HepG2 (cell line): ENCODE data around the gene ING5. TPM values are rescaled to one million over a fixed set of nuclear protein-coding genes. Genes with fewer than 3 reads are reported as not detected.

Experiments used
- ATAC-seq: fragments of 200-7000 bp; cut with Tn5 transposase; 3 replicates; pipeline ENCODE4 v1.9.1; 2020; ENCODE audit warnings: mild to moderate bottlenecking, moderate library complexity
- BruUV-seq: library from RNA; stranded (reverse); fragments of 400-500 nt; replicated peaks from 2 replicates; lab custom pipeline; 2021; lab: Mats Ljungman, UMichigan
- CTCF ChIA-PET: fragments of 300-600 bp; formaldehyde crosslinking; extraction: SDS; loops from one replicate; lab custom pipeline; 2021; ENCODE audit warnings: low total read pairs, inconsistent platforms, low intra/inter-chr PET ratio; lab: Yijun Ruan, JAX
- POLR2A ChIA-PET: fragments of 350-600 bp; sonication (Branson Sonifier 250); formaldehyde crosslinking; loops from one replicate; lab custom pipeline; 2020; ENCODE audit warnings: antibody characterized with exemption, inconsistent platforms; lab: Yijun Ruan, JAX
- DNase-seq: peaks from one replicate; pipeline ENCODE4 v3.0.0-alpha.2; 2015; ENCODE audit warnings: low spot score
- FAIRE-seq: peaks from 3 replicates; lab custom pipeline; 2011; peaks lifted over from hg19 to GRCh38; lab: Jason Lieb, UNC
- H2AFZ ChIP-seq: one replicate; pipeline ENCODE4 v1.6.1; 2011; ENCODE audit warnings: low read length, inconsistent platforms
- H3K27ac ChIP-seq: fragments of 300-600 bp; 3 replicates; pipeline ENCODE4 v1.8.0; 2011; ENCODE audit warnings: mixed run types, mild to moderate bottlenecking, mixed read lengths, low read length, inconsistent platforms; ENCODE audit not compliant: insufficient read depth; ENCODE audit errors: extremely low read length
- H3K27me3 ChIP-seq, 2 experiments: fragments of 200-600 bp in 1 of 2; 2 replicates in 1 of 2; 3 replicates in 1 of 2; pipeline versions ENCODE4 v1.6.0 to v1.8.0; 2011; ENCODE audit warnings: low read length in 2 of 2, mild to moderate bottlenecking in 2 of 2, moderate library complexity in 2 of 2, inconsistent platforms in 1 of 2; ENCODE audit not compliant: insufficient read depth in 2 of 2, control insufficient read depth in 1 of 2
- H3K36me3 ChIP-seq, 2 experiments: fragments of 200-600 bp in 1 of 2; replicated peaks in 1 of 2; 2 replicates in 1 of 2; 3 replicates in 1 of 2; pipeline versions ENCODE4 v1.5.1 to v1.8.0; 2011; ENCODE audit warnings: low read length in 2 of 2, inconsistent platforms in 1 of 2; ENCODE audit not compliant: insufficient read depth in 2 of 2, control insufficient read depth in 1 of 2
- H3K4me1 ChIP-seq: 2 replicates; pipeline ENCODE4 v1.5.1; 2012; ENCODE audit warnings: low read length, inconsistent platforms; ENCODE audit not compliant: insufficient read depth
- H3K4me2 ChIP-seq: 2 replicates; pipeline ENCODE4 v1.6.0; 2011; ENCODE audit warnings: low read depth, low read length, inconsistent platforms
- H3K4me3 ChIP-seq, 3 experiments: fragments of 200-600 bp in 1 of 3; sonication (generic), shearing (Covaris generic) in 1 of 3; replicated peaks in 1 of 3; 2 replicates each; pipeline ENCODE4 v1.5.1; 2011 to 2016; ENCODE audit warnings: low read length in 3 of 3, inconsistent platforms in 2 of 3, low read depth in 2 of 3, mild to moderate bottlenecking in 2 of 3, control low read depth in 1 of 3, mixed read lengths in 1 of 3; ENCODE audit not compliant: insufficient read depth in 1 of 3
- H3K79me2 ChIP-seq: one replicate; pipeline ENCODE4 v1.6.1; 2011; ENCODE audit warnings: low read length, inconsistent platforms; ENCODE audit not compliant: insufficient read depth
- H3K9ac ChIP-seq: 2 replicates; pipeline ENCODE4 v1.6.0; 2011; ENCODE audit warnings: mild to moderate bottlenecking, low read depth, low read length, inconsistent platforms; ENCODE audit not compliant: insufficient read depth
- H3K9me3 ChIP-seq: 2 replicates; pipeline ENCODE4 v1.5.1; 2012; ENCODE audit warnings: mild to moderate bottlenecking, low read length
- H4K20me1 ChIP-seq: 2 replicates; pipeline ENCODE4 v1.6.0; 2011; ENCODE audit warnings: inconsistent platforms, mild to moderate bottlenecking, low read length, moderate library complexity; ENCODE audit not compliant: insufficient read depth
- FLYWCH1 ChIP-seq: sonication (generic); formaldehyde crosslinking; IDR thresholded peaks from 2 replicates; pipeline ENCODE4 v1.8.1; 2023; ENCODE audit warnings: mild to moderate bottlenecking, missing genetic modification reagents
- HNRNPL ChIP-seq: fragments of 200-400 bp; formaldehyde crosslinking; IDR thresholded peaks from 2 replicates; pipeline ENCODE4 v1.6.1; 2017; ENCODE audit warnings: mild to moderate bottlenecking, low read depth, low read length
- IRX3 ChIP-seq: sonication (generic); formaldehyde crosslinking; IDR thresholded peaks from 2 replicates; pipeline ENCODE4 v1.8.1; 2023; ENCODE audit warnings: mild to moderate bottlenecking, low read depth, missing genetic modification reagents, borderline replicate concordance
- NFE2L2 ChIP-seq: fragments of 150-350 bp; IDR thresholded peaks from 2 replicates; pipeline ENCODE4 v1.6.1; 2014; ENCODE audit warnings: low read length
- NRL ChIP-seq: sonication (generic); formaldehyde crosslinking; IDR thresholded peaks from 2 replicates; pipeline ENCODE4 v1.5.0; 2020; ENCODE audit warnings: missing genetic modification reagents, mild to moderate bottlenecking, moderate library complexity, borderline replicate concordance
- TAF1 ChIP-seq: sonication (generic); formaldehyde crosslinking; IDR thresholded peaks from 2 replicates; pipeline ENCODE4 v1.4.0; 2020; ENCODE audit warnings: missing genetic modification reagents
- TEAD2 ChIP-seq: sonication (generic); formaldehyde crosslinking; IDR thresholded peaks from 2 replicates; pipeline ENCODE4 v1.9.0; 2021; ENCODE audit warnings: missing genetic modification reagents
- ZNF232 ChIP-seq: sonication (generic); formaldehyde crosslinking; IDR thresholded peaks from 2 replicates; pipeline ENCODE4 v1.4.0; 2020; ENCODE audit warnings: missing genetic modification reagents, borderline replicate concordance
- ZNF501 ChIP-seq: sonication (generic); formaldehyde crosslinking; IDR thresholded peaks from 2 replicates; pipeline ENCODE4 v1.5.1; 2020; ENCODE audit warnings: mild to moderate bottlenecking, moderate library complexity, missing genetic modification reagents
- ZNF75D ChIP-seq: sonication (generic); formaldehyde crosslinking; IDR thresholded peaks from 2 replicates; pipeline ENCODE4 v1.8.1; 2023; ENCODE audit warnings: missing genetic modification reagents, mild to moderate bottlenecking, borderline replicate concordance
- WGBS: methylation state at CpG from one replicate; pipeline ENCODE4 v1.1.6; 2017; ENCODE audit warnings: low lambda C conversion rate; 5-methylcytosine and 5-hydroxymethylcytosine counted together
- in situ Hi-C: cut with HindIII; loops from 2 replicates; pipeline ENCODE4 v1.10.0; 2017; ENCODE audit warnings: low pct_unique_long_range_greater_than_20kb; ENCODE audit not compliant: extremely low pct_ligation_motif_present
- intact Hi-C: fragments of 100-400 bp; cut with micrococcal nuclease; formaldehyde crosslinking; loops from one replicate; pipeline ENCODE4 v1.10.0; 2022; ENCODE audit not compliant: unreplicated experiment
- polyA plus RNA-seq, 8 experiments: library from polyadenylated mRNA; depleted of rRNA in 3 of 8; stranded (reverse) in 7 of 8; unstranded in 1 of 8; fragments of >200 nt; fragmentation: Illumina TruSeq in 4 of 8; extraction: Trizol in 4 of 8; gene quantifications; 2 replicates each; pipeline versions ENCODE4 v1.2.1 to v1.2.3, GENCODE V29; 2011 to 2016; ENCODE audit warnings: low read depth in 4 of 8, missing spikeins in 1 of 8, mixed read lengths in 1 of 8; ENCODE audit not compliant: insufficient read depth in 1 of 8
- total RNA-seq, 5 experiments: library from RNA; depleted of rRNA; stranded (reverse); fragments of >200 nt; fragmentation: Illumina TruSeq; extraction: Trizol; gene quantifications; 2 replicates each; pipeline ENCODE4 v1.2.3, GENCODE V29; 2016; ENCODE audit warnings: low read depth in 1 of 5
- TF ChIP-seq, protein P1 (sequence below): sonication (generic); formaldehyde crosslinking; IDR thresholded peaks from 2 replicates; pipeline ENCODE4 v1.9.0; 2022; ENCODE audit warnings: low read depth, missing genetic modification reagents

Gene ING5
- total and polyA plus RNA-seq, 2 of the 13 experiments (the other 11 are each of a cell fraction or from before 2014, with no cell fraction given) = 61.9 to 71.9 TPM

DNA sequence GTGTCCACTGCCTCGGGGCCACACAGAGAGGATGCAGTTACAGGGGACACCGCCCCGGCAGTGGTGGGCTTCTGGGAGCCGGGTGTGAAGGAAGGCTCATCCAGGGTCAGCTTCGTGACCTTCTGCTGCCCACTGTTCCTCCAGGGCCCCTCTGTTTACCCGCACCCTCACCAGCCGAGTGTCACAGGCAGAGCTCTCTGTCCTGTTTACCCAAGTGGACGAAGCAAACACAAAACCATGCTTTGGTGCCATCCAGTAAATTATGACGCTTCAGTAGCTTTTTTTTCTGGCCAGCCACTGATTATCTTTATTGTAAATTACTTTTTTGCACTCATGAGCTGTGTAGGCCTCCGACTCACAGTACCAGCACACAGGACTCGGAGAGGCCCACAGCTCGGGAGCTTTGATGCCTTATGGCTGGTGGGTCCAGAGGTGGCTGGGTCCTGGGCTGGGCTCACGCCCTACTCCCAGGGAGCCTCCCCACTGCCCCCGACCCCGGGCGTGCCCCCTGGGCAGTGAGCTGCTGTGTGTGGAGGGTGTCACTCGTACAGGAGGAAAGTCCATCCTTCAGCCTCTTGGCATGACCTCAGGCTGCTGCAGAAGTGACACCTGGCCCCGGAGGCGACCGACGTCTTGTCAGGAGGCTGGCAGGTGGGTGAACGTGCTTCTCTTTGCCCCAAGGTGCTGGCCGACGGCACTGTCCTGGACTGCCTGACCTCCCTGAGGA lies 42.4 kb downstream of the ING5 start:
- ChIA-PET POLR2A (interaction anchor here (1.6 to 1.7 kb wide), 2 partner anchors 9 to 27 kb away, joined by 5 to 7 read pairs; partner anchors contain the start of gene D2HGDH), CTCF (no interaction called here)
- no peak overlapping the region for H2AFZ ChIP-seq
- H3K4me1 ChIP-seq = peaks cover 27% of the 10 kb centered on the region
- no peaks in the 10 kb centered on the region for H3K79me2 ChIP-seq
- BruUV-seq = no TSS peak
- no peak for FAIRE-seq
- no peak overlapping the region for H3K27ac ChIP-seq
- no peaks in the 10 kb centered on the region for H3K9me3 ChIP-seq
- WGBS = 89% methylated on average over 22 of the region's 24 CpGs
- H3K27me3 ChIP-seq = no peaks in the 10 kb centered on the region; a peak in 1 of 5 replicates
- ATAC-seq = no peak
- DNase-seq = no peak
- H3K36me3 ChIP-seq = peaks cover 13 to 36% of the 10 kb centered on the region in 2 experiments; a peak in 4 of 5 replicates
- H3K9ac ChIP-seq = no peak overlapping the region
- no peaks in the 10 kb centered on the region for H4K20me1 ChIP-seq
- H3K4me3 ChIP-seq = no peak overlapping the region
- intact Hi-C loops = no loop called here
- in situ Hi-C loops = no loop called here
- H3K4me2 ChIP-seq = no peak overlapping the region
- TF ChIP-seq ZNF75D (CRISPR knock-in tag) (no peak), NFE2L2 (no peak), FLYWCH1 (CRISPR knock-in tag) (no peak), ZNF501 (CRISPR knock-in tag) (no peak), NRL (CRISPR knock-in tag) (no peak), HNRNPL (peak; percentile 40; the same call in 1 of the 2 replicates), ZNF232 (no peak), IRX3 (CRISPR knock-in tag) (no peak), TEAD2 (CRISPR knock-in tag) (no peak), TAF1 (CRISPR knock-in tag) (no peak)
- TF ChIP-seq, protein P1, sequence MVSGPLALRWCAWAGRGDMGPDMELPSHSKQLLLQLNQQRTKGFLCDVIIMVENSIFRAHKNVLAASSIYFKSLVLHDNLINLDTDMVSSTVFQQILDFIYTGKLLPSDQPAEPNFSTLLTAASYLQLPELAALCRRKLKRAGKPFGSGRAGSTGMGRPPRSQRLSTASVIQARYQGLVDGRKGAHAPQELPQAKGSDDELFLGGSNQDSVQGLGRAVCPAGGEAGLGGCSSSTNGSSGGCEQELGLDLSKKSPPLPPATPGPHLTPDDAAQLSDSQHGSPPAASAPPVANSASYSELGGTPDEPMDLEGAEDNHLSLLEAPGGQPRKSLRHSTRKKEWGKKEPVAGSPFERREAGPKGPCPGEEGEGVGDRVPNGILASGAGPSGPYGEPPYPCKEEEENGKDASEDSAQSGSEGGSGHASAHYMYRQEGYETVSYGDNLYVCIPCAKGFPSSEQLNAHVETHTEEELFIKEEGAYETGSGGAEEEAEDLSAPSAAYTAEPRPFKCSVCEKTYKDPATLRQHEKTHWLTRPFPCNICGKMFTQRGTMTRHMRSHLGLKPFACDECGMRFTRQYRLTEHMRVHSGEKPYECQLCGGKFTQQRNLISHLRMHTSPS (CRISPR knock-in tag) = peak; percentile 87; the same call in 1 of the 2 replicates
- TF ChIP-seq, all 625 proteins: peak for 2
